ENCODE results near the gene EEF2KMT.
"Not testable (repeated sequence)": the region's sequence is repeated elsewhere in the genome, so short reads cannot be mapped to it uniquely, and the experiment has no call there.

EEF2KMT gene

DNA sequence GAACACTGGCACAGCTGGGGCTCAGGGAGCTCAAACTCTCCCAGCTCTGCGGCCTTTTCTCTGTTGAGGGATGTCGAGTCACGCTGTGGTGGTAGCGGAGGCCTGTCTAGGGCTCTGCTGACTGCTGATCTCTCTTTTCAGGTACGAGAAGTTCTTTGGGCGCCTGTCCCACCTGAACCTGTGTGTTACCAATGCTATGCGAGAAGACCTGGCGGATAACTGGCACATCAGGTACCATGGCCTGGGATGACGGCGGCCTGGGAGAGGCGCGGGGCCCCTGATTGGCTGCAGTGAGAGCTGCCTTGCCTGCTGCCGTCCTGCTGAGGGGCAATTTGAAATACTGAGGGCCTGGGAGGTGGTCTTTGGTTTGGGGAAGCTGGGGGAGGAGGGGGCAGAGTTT lies 20.3 kb downstream of the EEF2KMT start:
- no peaks in the 10 kb centered on the region for H3K9me3 ChIP-seq (ENCODE audit: control insufficient read depth, insufficient read depth, low read length)
- no peaks in the 10 kb centered on the region for H3K27me3 ChIP-seq (ENCODE audit: control insufficient read depth, insufficient read depth, low read length)
- peaks cover 50% of the 10 kb centered on the region for H3K36me3 ChIP-seq (ENCODE audit: control insufficient read depth, insufficient read depth, low read length)
- no peak overlapping the region for H3K4me3 ChIP-seq (ENCODE audit: low read depth, low read length)
- H3K27ac ChIP-seq (ENCODE audit: low read depth, low read length) = no peak overlapping the region
- peaks cover 5% of the 10 kb centered on the region for H3K4me1 ChIP-seq (ENCODE audit: control insufficient read depth, insufficient read depth, low read length)
- H3K9ac ChIP-seq (ENCODE audit: low read depth, low read length) = no peak overlapping the region

DNA sequence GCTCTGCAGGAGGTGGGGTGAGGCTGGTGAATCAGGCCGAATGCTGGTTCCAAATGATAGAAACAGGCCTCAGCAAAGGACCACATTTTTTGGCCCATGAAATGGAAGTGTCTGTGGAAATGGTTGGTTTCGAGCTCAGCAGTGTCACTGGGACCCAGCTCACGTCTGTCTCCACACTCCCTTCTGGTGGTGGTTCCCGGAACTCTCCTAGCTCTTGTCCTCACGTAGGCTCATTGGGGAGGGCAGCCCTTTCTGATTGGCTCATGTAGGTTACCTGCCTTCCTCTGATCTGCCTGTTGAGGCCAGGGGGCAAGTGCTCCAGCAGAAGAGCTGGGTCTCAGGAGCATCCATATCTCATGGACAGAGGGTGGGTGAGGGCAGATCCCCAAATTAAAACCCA lies 22.0 kb downstream of the EEF2KMT start:
- Histone ChIP-seq H3K27ac (ENCODE audit: low read depth, low read length) (no peak overlapping the region), H3K27me3 (ENCODE audit: control insufficient read depth, insufficient read depth, low read length) (no peaks in the 10 kb centered on the region), H3K36me3 (ENCODE audit: control insufficient read depth, insufficient read depth, low read length) (peaks cover 46% of the 10 kb centered on the region), H3K9ac (ENCODE audit: low read depth, low read length) (no peak overlapping the region), H3K4me3 (ENCODE audit: low read depth, low read length) (no peak overlapping the region), H3K4me1 (ENCODE audit: control insufficient read depth, insufficient read depth, low read length) (peaks cover 5% of the 10 kb centered on the region), H3K9me3 (ENCODE audit: control insufficient read depth, insufficient read depth, low read length) (no peaks in the 10 kb centered on the region)

DNA sequence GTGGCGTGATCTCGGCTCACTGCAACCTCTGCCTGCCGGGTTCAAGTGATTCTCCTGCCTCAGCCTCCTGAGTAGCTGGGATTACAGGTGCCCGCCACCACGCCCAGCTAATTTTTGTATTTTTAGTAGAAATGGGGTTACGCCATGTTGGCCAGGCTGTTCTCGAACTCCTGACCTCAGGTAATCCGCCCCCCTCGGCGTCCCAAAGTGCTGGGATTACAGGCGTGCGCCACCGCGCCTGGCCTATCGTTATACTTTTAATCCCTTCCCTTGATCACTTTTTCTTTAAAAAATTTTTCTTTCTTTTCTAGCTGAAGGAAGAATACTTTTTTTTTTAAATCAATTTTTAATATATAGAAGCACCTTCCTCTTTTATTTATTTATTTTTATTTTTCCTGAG lies 23.8 kb downstream of the EEF2KMT start:
- not testable (repeated sequence) for H3K4me1 ChIP-seq (ENCODE audit: control insufficient read depth, insufficient read depth, low read length); H3K4me3 ChIP-seq (ENCODE audit: low read depth, low read length); H3K27me3 ChIP-seq (ENCODE audit: control insufficient read depth, insufficient read depth, low read length); H3K27ac ChIP-seq (ENCODE audit: low read depth, low read length); H3K9me3 ChIP-seq (ENCODE audit: control insufficient read depth, insufficient read depth, low read length); H3K9ac ChIP-seq (ENCODE audit: low read depth, low read length)
- peaks cover 46% of the 10 kb centered on the region for H3K36me3 ChIP-seq (ENCODE audit: control insufficient read depth, insufficient read depth, low read length)

DNA sequence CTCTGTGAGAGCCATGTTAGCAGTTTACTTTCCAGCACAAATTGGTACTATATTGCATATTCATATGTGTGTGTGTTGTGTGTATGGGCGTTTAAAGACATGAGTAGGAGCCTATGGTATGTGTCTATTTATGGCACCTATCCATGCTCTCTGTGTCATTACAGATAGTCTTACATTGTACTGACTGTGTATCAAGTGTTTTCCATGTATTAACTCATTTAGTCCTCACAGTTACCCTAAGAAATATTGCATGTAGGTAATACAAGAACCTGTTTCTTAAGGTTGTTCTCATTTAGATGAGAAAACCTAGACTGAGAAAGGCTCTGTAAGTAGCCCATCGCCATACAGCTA lies 24.3 kb downstream of the EEF2KMT start:
- Histone ChIP-seq H3K9me3 (ENCODE audit: control insufficient read depth, insufficient read depth, low read length) (no peaks in the 10 kb centered on the region), H3K27ac (ENCODE audit: low read depth, low read length) (no peak overlapping the region), H3K36me3 (ENCODE audit: control insufficient read depth, insufficient read depth, low read length) (peaks cover 41% of the 10 kb centered on the region), H3K27me3 (ENCODE audit: control insufficient read depth, insufficient read depth, low read length) (no peaks in the 10 kb centered on the region), H3K4me1 (ENCODE audit: control insufficient read depth, insufficient read depth, low read length) (peaks cover 5% of the 10 kb centered on the region), H3K9ac (ENCODE audit: low read depth, low read length) (no peak overlapping the region), H3K4me3 (ENCODE audit: low read depth, low read length) (no peak overlapping the region)

DNA sequence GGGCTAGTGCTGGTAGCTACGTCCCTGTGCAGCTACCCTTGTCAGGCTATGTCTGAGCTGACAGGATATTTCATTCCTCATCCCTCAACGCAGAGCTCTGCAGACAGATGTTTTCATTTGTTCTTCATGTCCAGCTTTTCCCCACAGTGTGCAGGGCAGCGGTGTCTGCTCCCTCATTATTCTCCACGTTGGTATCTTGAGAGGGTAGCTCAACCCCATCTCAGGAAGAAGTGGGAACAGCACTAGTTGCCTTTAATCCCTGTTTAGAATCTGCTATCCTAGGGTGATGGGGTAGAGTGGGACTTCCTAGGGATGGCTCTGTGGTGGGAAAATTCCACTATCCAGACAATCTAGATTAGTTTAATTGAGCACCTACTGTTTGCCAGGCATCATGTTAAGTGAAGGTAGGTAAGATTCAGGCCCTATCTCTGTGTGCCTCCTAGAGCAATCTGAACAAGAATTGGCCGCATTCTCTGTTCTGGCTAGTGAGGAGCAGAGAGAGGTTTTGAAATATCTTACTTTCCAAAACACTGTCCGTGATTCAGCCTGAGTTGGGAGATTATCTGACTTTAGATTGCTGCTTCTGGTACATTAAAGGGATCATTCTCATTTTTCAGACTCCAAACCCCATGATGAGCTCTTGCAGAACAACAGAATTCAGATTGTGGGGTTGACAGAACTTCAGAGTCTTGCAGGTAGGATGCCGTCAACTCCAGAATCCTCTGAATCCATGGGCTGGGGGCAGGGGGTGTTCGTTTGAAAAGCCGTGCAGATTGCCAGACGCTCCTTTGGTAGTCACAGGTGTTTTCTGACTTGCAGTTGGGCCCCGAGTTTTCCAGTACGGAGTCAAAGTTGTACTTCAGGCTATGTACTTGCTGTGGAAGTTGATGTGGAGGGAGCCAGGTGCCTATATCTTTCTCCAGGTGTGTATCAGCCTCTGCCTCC lies 25.0 kb downstream of the EEF2KMT start:
- H3K9me3 ChIP-seq (ENCODE audit: control insufficient read depth, insufficient read depth, low read length) = no peaks in the 10 kb centered on the region
- H3K36me3 ChIP-seq (ENCODE audit: control insufficient read depth, insufficient read depth, low read length) = peaks cover 36% of the 10 kb centered on the region
- no peaks in the 10 kb centered on the region for H3K27me3 ChIP-seq (ENCODE audit: control insufficient read depth, insufficient read depth, low read length)
- peaks cover 5% of the 10 kb centered on the region for H3K4me1 ChIP-seq (ENCODE audit: control insufficient read depth, insufficient read depth, low read length)
- H3K4me3 ChIP-seq (ENCODE audit: low read depth, low read length) = peak overlapping the region; percentile 89
- peak overlapping the region; percentile 85 for H3K27ac ChIP-seq (ENCODE audit: low read depth, low read length)
- H3K9ac ChIP-seq (ENCODE audit: low read depth, low read length) = peak overlapping the region; percentile 85

DNA sequence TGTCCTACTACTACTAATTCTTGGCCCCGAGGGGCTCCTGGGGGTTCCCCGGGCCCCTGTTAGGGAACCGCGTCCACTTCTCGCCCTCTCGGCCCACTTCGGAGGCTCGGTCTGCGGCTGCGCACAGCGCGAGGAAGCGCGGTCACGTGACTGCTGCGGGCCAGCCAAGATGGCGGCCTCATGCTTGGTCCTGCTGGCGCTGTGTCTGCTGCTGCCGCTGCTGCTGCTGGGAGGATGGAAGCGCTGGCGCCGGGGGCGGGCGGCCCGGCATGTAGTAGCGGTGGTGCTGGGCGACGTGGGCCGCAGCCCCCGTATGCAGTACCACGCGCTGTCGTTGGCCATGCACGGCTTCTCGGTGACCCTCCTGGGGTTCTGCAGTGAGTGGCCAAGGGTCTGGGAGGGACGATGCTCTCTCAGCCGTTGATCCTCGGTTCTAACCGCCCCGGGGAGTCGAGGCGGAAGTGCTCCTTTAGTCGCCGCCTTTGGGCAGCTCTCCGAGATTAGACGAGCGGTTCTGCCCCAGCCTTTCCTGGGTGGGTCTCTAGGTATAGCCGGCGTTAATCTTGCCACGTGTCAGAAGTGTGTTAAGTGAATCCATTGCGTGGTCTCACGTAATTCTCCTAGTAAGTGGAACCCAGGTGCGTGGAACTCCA lies 25.8 kb downstream of the EEF2KMT start, which contains the start of gene ALG1:
ALG1 (plus strand) TSS at position 163 of the 653 bp plus-strand sequence; CDS start at position 170, 7 bp downstream.
- Histone ChIP-seq H3K4me3 (ENCODE audit: low read depth, low read length) (peak within 1 kb of the TSS; percentile 89), H3K4me1 (ENCODE audit: control insufficient read depth, insufficient read depth, low read length) (peaks cover 5% of the 10 kb centered on the region), H3K27me3 (ENCODE audit: control insufficient read depth, insufficient read depth, low read length) (no peaks in the 10 kb centered on the region), H3K27ac (ENCODE audit: low read depth, low read length) (peak within 1 kb of the TSS; percentile 85), H3K36me3 (ENCODE audit: control insufficient read depth, insufficient read depth, low read length) (peaks cover 30% of the 10 kb centered on the region), H3K9ac (ENCODE audit: low read depth, low read length) (peak within 1 kb of the TSS; percentile 85), H3K9me3 (ENCODE audit: control insufficient read depth, insufficient read depth, low read length) (no peaks in the 10 kb centered on the region)

DNA sequence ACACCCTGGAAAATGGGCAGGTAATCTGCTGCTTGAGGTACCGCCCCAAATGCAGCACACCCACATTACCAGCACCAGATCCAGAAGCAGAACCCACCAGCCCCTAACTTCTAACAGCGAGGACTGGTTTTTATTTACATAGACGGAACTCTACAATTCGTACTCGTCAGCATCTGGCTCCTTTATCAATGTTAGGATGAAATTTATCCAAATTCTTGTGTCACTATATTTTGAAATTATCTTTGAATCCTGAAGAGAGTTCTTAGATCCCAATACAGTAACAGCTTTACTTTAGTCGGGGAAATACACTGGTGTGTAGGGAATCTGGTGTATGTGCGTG lies 26.3 kb downstream of the EEF2KMT start:
- Histone ChIP-seq H3K27me3 (ENCODE audit: control insufficient read depth, insufficient read depth, low read length) (no peaks in the 10 kb centered on the region), H3K36me3 (ENCODE audit: control insufficient read depth, insufficient read depth, low read length) (peaks cover 25% of the 10 kb centered on the region), H3K9ac (ENCODE audit: low read depth, low read length) (no peak overlapping the region), H3K27ac (ENCODE audit: low read depth, low read length) (peak overlapping the region; percentile 85), H3K4me3 (ENCODE audit: low read depth, low read length) (peak overlapping the region; percentile 89; the same call in 1 of the 2 replicates), H3K9me3 (ENCODE audit: control insufficient read depth, insufficient read depth, low read length) (no peaks in the 10 kb centered on the region), H3K4me1 (ENCODE audit: control insufficient read depth, insufficient read depth, low read length) (peaks cover 5% of the 10 kb centered on the region)

DNA sequence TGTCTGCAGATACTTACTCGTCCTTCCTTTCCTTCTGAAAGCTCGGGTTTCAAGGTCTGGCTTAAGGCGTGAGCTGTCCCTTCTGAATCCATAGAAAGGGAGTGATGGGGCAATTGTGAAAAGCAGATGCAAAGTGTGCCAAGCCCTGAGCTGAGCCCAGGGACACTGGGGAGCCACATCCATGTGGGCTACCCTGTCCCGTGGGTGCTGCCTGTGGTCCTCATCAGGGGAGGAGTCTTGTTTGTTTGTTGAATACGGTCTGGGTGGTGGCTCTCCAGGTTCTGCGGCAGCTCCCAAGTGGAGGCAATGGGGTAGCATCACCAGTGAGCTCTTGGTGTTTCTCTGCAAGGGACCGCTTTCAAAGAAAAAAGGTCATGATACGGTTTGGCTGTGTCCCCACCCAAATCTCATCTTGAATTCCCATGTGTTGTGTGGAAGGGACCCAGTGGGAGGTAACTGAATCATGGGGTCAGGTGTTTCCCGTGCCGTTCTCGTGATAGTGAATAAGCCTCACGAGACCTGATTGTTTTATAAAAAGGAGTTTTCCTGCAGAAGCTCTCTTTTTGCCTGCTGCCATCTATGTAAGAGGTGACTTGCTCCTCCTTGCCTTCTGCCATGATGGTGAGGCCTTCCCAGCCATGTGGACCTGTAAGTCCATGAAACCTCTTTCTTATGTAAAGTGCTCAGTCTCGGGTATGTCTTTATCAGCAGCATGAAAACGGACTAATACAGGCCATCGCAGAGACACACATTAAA lies 27.0 kb downstream of the EEF2KMT start:
- no peaks in the 10 kb centered on the region for H3K9me3 ChIP-seq (ENCODE audit: control insufficient read depth, insufficient read depth, low read length)
- H3K4me3 ChIP-seq (ENCODE audit: low read depth, low read length) = no peak overlapping the region
- H3K36me3 ChIP-seq (ENCODE audit: control insufficient read depth, insufficient read depth, low read length) = peaks cover 18% of the 10 kb centered on the region
- no peak overlapping the region for H3K9ac ChIP-seq (ENCODE audit: low read depth, low read length)
- peaks cover 5% of the 10 kb centered on the region for H3K4me1 ChIP-seq (ENCODE audit: control insufficient read depth, insufficient read depth, low read length)
- no peak overlapping the region for H3K27ac ChIP-seq (ENCODE audit: low read depth, low read length)
- H3K27me3 ChIP-seq (ENCODE audit: control insufficient read depth, insufficient read depth, low read length) = no peaks in the 10 kb centered on the region

DNA sequence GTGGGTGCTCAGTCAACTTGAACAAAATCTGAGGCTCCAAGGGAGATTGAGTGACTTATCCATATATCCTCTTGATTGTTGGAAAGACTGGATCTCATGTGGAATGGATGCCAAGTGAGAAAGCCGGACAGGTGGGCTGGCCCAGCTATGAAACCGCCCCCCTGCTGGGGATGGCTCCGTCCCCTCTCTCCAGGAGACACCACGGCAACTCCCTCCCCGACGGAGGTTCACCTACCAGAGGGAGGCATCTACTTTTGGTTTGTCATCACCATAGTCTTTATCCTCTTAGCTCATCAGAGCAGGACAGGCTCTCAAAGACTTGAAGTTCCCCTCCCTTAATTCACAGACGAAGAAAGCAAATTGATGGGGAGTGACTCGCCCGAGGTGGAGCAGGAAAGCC lies 27.7 kb downstream of the EEF2KMT start:
- H3K36me3 ChIP-seq (ENCODE audit: control insufficient read depth, insufficient read depth, low read length) = peaks cover 11% of the 10 kb centered on the region; the same call in 1 of the 2 replicates
- H3K4me1 ChIP-seq (ENCODE audit: control insufficient read depth, insufficient read depth, low read length) = peaks cover 5% of the 10 kb centered on the region
- no peak overlapping the region for H3K9ac ChIP-seq (ENCODE audit: low read depth, low read length)
- H3K4me3 ChIP-seq (ENCODE audit: low read depth, low read length) = no peak overlapping the region
- no peak overlapping the region for H3K27ac ChIP-seq (ENCODE audit: low read depth, low read length)
- no peaks in the 10 kb centered on the region for H3K9me3 ChIP-seq (ENCODE audit: control insufficient read depth, insufficient read depth, low read length)
- H3K27me3 ChIP-seq (ENCODE audit: control insufficient read depth, insufficient read depth, low read length) = no peaks in the 10 kb centered on the region

DNA sequence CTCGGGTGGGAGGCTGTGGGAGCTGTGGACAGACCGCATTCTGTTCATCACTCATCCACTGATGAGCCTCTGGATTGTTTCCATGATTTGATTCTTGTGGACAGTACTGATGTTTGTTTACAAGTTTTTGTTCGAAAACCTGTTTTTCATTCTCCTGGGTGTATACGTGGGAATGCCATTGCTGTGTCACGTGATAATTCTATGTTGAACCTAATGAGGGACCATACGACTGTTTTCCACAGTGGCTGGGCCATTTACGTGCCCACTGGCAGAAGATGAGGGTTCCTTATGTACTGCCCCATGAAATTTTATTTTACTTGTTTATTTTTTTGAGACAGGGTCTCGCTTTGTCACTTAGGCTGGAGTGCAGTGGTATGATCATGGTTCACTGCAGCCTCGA lies 28.5 kb downstream of the EEF2KMT start:
- H3K9me3 ChIP-seq (ENCODE audit: control insufficient read depth, insufficient read depth, low read length) = no peaks in the 10 kb centered on the region
- peaks cover 5% of the 10 kb centered on the region for H3K4me1 ChIP-seq (ENCODE audit: control insufficient read depth, insufficient read depth, low read length)
- no peaks in the 10 kb centered on the region for H3K27me3 ChIP-seq (ENCODE audit: control insufficient read depth, insufficient read depth, low read length)
- no peak overlapping the region for H3K27ac ChIP-seq (ENCODE audit: low read depth, low read length)
- no peak overlapping the region for H3K4me3 ChIP-seq (ENCODE audit: low read depth, low read length)
- no peak overlapping the region for H3K9ac ChIP-seq (ENCODE audit: low read depth, low read length)
- peaks cover 6% of the 10 kb centered on the region; the same call in 1 of the 2 replicates for H3K36me3 ChIP-seq (ENCODE audit: control insufficient read depth, insufficient read depth, low read length)

Measured in HUES48 (cell line).